Activated T-helper 1 cell treated with Interleukin-2 at 50 U/mL for 16 hours (primary cell): Measurements from ENCODE around the gene SUCO.
"Not testable (repeated sequence)": the region's sequence is repeated elsewhere in the genome, so short reads cannot be mapped to it uniquely, and the experiment has no call there.

Source experiments
- DNase-seq: peaks from one replicate; pipeline ENCODE4 v3.0.0-alpha.2; 2020; ENCODE audit warnings: low read depth

The SUCO gene

GRCh38 chr1:172532700-172533512 lies at the start of gene SUCO:
SUCO (plus strand) TSS chr1:172533150; CDS start chr1:172533436, 286 bp downstream.
- peak; percentile 100 for DNase-seq

DNA sequence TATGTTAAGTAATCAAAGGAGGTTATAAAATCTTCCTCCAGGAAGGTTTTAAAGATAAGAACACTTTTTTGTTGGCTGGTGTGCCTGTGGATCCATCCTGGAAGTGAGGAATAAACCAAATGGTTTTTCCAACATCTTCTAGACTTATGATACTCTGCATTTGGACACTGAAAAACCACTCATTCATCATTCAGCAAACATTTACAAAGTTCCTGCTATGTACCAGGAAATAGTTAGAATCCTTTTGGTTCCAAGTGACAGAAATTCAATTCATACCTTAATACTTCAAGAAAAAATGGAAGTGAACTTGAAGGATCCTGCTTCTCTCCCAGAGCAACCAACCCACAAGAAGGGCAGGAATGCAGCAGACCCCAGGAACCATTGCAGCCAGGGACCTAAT lies 49.5 kb upstream of the SUCO start:
- DNase-seq, result no peak

DNA sequence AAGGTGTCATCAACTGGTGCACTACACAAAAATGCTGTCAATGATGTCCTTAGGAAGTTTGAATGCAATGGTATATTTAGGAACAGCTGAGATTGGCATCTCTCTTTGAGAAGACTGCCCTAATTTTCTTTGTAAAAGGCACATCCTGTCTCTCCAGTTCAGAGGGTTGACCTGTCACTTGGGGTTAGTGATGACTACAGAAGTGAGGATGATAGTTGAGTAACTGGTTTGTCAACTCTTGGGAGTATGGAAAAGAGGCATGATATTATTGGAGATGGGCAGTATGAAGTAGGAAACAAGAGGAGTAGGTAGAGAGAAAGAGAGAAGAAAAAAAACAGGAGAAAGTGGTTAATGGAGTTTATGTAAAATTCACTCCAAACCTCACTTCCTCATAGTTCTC lies 48.7 kb upstream of the SUCO start:
- no peak for DNase-seq

GRCh38 chr1:172485626-172486025 lies 47.3 kb upstream of the SUCO start:
- DNase-seq, result no peak

DNA sequence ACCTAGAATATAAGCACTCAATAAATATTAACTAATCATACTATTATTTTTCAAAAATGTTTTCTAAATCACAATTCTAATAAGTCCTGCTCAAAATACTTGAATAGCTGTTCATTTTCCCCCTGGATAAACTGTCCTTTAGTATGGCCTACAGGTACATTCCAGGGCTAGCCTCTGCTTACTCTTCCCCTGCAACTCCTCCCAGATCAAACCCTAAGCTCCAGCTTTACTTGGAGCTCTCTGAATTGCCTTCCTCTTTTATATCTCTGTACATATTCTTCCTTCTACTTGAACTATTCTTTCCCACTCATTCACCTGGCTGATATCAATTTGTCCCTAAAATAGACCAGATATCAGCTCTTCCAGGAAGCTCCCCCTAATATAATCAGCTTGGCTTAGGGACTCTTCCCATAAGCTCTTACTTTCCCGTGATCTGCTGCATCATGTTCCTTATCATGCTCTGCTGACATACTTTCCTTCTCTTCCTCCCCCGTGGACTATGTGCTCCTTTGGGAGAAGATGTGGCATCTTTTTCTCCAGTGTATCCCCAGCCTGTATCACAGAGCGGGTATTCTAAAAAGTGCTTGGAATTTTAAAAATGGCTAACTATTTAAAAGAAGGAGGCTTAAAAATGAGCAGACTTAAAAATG lies 46.0 kb upstream of the SUCO start:
- DNase-seq, result no peak

GRCh38 chr1:172487550-172487949 lies 45.4 kb upstream of the SUCO start:
- no peak for DNase-seq

DNA sequence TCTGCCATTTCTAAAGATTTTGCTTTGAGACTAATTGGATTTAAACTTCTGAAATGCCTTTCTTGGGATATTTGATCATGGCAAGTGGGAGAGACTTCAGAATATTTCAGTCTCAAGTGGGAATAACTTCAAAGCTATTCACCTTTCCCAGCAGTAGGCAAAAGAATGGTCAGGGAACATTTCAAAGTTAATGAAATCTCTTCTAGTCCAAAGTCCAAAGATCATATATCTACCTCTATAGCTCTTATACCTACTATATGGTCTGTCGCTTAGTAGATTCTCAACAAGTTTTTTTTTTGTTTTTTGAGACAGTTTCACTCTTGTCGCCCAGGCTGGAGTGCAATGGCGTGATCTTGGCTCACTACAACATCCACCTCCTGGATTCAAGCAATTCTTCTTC lies 44.6 kb upstream of the SUCO start:
- no peak for DNase-seq

DNA sequence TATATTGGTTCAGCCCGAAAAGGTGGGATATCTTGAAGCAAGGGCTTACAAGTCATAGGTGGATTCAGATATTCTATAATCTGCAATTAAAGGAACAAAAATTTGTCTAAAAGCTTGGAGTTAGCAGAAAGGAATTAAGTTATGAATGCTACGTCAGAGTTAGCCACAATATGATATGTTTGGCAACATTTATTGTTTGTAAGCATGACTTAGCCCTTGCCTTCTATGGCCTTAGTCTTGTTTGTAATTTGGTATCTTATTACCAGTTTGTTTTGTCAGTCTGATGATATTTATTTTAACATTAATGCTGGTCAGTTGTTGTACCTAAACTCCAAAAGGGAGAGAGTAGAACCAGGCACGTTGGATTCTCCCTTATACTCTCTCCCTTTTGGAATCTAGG lies 43.1 kb upstream of the SUCO start:
- DNase-seq, result no peak

DNA sequence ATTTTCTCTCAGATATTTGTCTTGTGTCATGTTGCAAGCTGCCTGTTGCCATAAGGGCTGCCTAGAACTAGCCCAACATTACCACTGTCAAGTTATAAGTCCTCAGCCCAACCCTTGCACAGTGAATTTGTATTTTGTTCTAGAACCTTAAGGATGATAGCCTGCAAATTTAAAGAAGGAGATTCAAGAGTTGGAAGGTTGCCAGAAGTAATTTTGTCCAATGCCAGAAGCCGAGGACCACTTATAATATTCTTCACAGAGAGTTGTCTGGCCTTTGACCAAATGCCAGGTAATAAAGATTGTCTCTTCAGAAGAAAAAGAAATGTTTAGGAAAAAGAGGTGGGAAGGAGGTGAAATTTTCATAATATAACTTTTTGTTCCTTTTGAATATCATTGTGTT lies 40.5 kb upstream of the SUCO start:
- no peak for DNase-seq

DNA sequence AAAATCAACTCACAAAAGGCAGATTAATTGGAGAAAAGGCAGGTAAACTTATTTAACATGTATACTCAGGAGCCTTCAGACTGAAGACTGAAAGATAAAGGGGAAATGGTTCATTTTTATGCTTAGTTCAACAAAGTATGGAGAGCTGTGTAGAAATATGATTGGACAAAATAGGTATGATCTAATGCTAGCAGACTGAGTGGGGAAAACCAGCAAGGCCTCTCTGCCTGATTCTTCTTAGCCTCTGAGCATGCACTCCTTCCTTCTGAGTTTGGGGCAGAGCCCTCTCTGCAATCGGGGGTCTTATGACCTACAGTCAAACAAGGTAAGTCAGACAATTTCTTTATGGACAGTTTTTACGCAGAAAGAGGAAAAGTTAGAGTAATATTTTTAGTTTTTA lies 38.8 kb upstream of the SUCO start:
- DNase-seq, result no peak

GRCh38 chr1:172496127-172496526 lies 36.8 kb upstream of the SUCO start:
- DNase-seq, result not testable (repeated sequence)

DNA sequence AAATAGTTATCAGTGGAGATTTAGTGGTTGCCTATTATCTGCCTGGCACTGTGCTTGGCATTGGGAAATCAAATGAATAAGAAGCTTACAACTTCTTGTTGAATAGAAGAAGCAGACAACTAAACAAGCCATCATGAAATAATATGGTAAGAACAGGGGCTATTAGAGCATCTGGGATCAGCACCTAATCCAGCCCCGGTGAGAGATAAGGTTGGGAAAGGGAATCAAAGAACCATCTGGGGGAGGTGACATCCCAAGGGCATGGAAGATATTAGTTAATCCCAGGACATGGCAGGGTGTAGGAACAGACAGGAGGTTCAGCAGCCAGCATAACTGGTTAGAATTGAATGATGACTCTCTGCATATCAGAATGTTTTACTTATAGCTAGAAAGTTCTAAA lies 36.3 kb upstream of the SUCO start:
- DNase-seq, result no peak

DNA sequence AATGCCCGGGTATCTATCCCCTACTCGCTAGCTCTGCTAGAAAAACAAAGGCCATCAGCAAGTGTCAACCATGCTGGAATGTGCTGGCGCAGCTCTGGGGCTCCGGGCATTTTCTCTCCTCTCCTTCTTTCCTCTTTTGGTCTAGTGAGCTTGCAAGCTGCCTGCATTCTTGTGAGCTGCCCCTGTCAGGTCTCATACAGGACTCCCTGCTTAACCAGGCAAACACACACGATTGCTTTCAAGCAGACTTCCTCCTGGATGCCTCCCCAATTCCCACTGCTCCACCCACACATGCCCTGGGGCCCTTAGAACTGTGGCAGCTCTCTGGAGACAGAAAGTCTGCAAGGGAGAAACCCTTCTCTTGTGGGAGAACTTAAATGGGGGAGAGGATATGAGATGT lies 35.7 kb upstream of the SUCO start:
- no peak for DNase-seq

GRCh38 chr1:172498857-172499256 lies 34.1 kb upstream of the SUCO start:
- no peak for DNase-seq

DNA sequence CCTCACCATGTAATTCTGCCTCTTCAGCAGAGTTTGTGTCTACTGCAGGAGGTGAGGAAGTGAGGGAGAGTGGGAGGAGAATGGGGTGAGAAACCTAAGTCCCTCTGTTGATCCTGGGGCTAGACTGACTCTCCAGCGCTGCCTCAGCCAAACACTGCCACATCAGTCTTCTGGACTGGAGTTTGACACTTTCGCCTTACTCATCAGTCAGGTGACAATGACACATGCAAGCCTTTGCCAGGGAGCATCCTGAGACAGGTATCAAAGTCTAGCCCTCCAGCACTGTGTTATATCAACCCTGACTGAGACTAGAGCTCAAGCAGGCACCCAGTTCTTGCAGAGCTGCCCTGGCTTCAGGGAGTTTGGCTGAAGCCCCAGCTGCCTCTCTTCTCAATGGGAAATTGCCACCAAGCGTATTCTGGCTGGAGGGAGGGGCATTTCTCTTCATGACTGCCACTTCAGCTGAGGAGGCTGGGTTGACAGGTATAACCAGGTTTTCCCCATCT lies 33.3 kb upstream of the SUCO start:
- no peak for DNase-seq

DNA sequence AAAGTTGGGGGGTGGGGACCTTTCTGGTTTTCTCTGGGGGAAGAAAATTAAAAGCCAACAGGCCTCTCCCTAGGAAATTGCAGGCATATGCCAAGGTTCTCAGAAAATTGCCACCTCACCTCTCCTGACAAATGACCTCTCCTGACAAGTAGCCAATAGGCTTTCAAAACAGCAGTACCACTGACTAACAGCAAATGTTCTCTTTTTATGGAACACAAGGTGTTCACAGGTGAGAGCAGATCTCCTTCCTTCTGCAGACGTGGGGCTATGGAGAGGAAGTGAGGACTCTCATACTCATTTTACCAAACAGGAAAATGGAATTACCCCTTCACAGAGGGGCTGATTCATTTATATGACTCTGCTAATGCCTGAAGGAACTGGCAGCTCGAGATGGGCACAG lies 32.7 kb upstream of the SUCO start:
- no peak for DNase-seq

DNA sequence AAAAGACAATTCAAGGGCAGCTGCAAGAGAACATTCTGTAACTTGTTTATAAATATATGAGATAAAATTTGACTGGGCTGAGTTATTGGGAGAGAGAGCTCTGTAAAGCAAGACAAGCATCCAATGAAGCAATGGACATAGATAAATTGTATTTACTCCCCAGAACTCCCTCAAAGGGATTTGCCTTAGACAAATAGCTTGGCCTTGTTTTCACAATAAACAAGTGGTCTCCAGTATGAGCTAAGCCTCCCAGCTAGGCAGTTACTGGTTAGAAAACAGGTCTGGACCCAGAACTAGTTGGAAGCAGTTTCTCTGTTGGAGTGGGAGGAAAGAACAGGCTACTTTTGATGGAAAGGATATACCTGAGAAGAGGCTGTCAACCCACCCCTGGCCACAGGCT lies 25.2 kb upstream of the SUCO start:
- no peak for DNase-seq

DNA sequence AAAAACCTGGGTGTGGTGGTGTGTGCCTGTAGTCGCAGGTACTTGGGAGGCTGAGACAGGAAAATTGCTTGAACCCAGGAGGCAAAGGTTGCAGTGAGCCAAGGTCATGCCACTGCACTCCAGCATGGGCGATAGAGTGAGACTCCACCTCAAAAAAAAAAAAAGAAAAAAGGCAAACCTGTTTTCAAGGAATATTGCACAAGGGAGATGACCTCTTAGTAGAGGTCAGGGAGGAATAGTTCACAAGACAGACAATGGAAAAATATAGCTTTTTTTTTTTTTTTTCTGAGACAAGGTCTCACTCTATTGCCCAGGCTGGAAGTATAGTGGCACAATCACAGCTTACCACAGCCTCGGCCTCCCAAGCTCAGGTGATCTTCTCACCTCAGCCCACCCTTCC lies 22.5 kb upstream of the SUCO start:
- DNase-seq, result no peak

GRCh38 chr1:172512591-172512990 lies 20.4 kb upstream of the SUCO start:
- no peak for DNase-seq

DNA sequence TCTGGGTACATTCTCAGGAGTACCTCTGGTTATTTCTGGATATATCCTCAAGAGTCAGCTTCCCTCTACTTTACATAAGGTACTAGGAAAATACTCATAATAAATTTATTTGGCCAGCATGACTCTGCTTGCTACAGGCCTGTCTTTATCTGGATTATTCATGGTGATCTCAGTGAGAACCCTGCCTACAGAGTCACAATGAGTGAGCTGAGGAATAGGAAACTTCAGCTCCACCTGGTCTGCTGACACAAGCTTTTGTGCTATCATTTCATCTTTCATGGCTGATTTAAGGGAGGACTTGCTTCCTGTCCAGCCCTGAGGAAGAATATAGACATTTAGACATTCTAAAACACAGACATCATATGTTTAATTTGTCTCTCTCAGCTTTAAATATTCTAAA lies 19.5 kb upstream of the SUCO start:
- DNase-seq, result no peak

GRCh38 chr1:172514108-172514507 lies 18.8 kb upstream of the SUCO start:
- no peak for DNase-seq

- no peak for DNase-seq
These were observed 17.5 kb upstream of the SUCO start for GRCh38 chr1:172515436-172515835.

DNA sequence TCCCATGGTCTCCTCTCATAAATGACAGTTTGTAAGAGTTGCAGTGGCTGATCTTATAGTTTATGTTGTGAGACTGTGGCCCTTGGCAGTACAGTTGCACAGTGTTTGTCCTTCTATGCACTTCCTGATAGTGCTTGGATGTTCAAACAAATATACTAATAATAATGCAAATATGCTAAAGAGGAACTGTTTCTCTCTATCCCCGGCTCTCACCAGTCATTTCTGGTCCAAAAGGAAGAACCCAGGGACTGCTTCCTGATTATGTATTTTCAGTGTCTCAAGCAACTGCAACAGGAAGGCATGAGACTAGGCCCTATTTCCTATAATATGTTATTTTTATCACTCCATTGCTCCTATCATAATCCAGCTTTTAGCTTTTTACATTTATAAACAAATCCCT lies 17.0 kb upstream of the SUCO start:
- DNase-seq, result no peak

GRCh38 chr1:172517081-172517480 lies 15.9 kb upstream of the SUCO start:
- DNase-seq, result no peak
